CD4-positive, alpha-beta T cell treated with Interferon alpha-2 for 1 hour (primary cell): ENCODE data around the gene DHX58.

Experiments
- DNase-seq, 2 donors: peaks; one replicate each; pipeline ENCODE4 v3.0.0-alpha.2; 2020 to 2022

Gene DHX58

GRCh38 chr17:42129109-42129837 lies 16.8 kb upstream of the DHX58 start:
- DNase-seq = no peak

- DNase-seq = no peak
Observed at GRCh38 chr17:42127414-42127813, 14.9 kb upstream of the DHX58 start.

- no peak for DNase-seq
Observed at GRCh38 chr17:42126836-42127235, 14.3 kb upstream of the DHX58 start.

GRCh38 chr17:42125565-42125964 lies 13.1 kb upstream of the DHX58 start:
- DNase-seq = no peak

GRCh38 chr17:42124256-42124655 lies 11.7 kb upstream of the DHX58 start:
- DNase-seq = no peak

GRCh38 chr17:42122371-42123303 lies 10.1 kb upstream of the DHX58 start, which contains the start of gene HSPB9:
Gene HSPB9, plus strand, starts transcription at chr17:42122804. Its CDS starts 47 bp downstream, at chr17:42122851.
- no peak for DNase-seq

GRCh38 chr17:42120770-42121769 lies 8.6 kb upstream of the DHX58 start, which contains the start of gene KAT2A:
Gene KAT2A, minus strand, starts transcription at chr17:42121367. Its CDS starts 63 bp downstream, at chr17:42121304.
- DNase-seq = peak; percentile 72 to 82

GRCh38 chr17:42120161-42120769 lies 7.8 kb upstream of the DHX58 start:
- DNase-seq = no peak

GRCh38 chr17:42119301-42119700 lies 6.8 kb upstream of the DHX58 start:
- no peak for DNase-seq

GRCh38 chr17:42118545-42118944 lies 6.0 kb upstream of the DHX58 start:
- peak; percentile 28 to 49 for DNase-seq

GRCh38 chr17:42118126-42118510 lies 5.6 kb upstream of the DHX58 start:
- no peak for DNase-seq

GRCh38 chr17:42117397-42118125 lies 5.0 kb upstream of the DHX58 start:
- no peak for DNase-seq

GRCh38 chr17:42116705-42117396 lies 4.3 kb upstream of the DHX58 start:
- DNase-seq = peak; percentile 87 to 91

- no peak for DNase-seq
Observed at GRCh38 chr17:42114118-42114517, 1.6 kb upstream of the DHX58 start.

- DNase-seq = no peak
Observed at GRCh38 chr17:42113293-42114069, 967 bp upstream of the DHX58 start.

GRCh38 chr17:42111871-42112551 lies 503 bp downstream of the DHX58 start:
- peak; percentile 66 to 75 for DNase-seq

- DNase-seq = peak in 1 of 2 donors; percentile 13
Observed at GRCh38 chr17:42111265-42111636, 1.3 kb downstream of the DHX58 start.

- peak in 1 of 2 donors; percentile 19 for DNase-seq
Observed at GRCh38 chr17:42110301-42111264, 1.9 kb downstream of the DHX58 start.
